SK-N-SH treated with all-trans-retinoic acid at 6 μM for 48 hours (cell line): ENCODE results near the gene ISLR.

Source experiments
- CREB5 ChIP-seq: fragments of 250-450 bp; sonication (Bioruptor Pico); IDR thresholded peaks from 2 replicates; pipeline ENCODE4 v1.5.1; 2020; ENCODE audit warnings: low read depth, mild to moderate bottlenecking, moderate library complexity
- CSRNP3 ChIP-seq: fragments of 250-450 bp; sonication (Bioruptor Pico); IDR thresholded peaks from 2 replicates; pipeline ENCODE4 v1.5.1; 2021; ENCODE audit warnings: mild to moderate bottlenecking, moderate library complexity
- GLIS3 ChIP-seq: fragments of 250-450 bp; sonication (Bioruptor Pico); IDR thresholded peaks from 2 replicates; pipeline ENCODE4 v1.5.0; 2020; ENCODE audit warnings: mild to moderate bottlenecking, moderate library complexity
- PATZ1 ChIP-seq: fragments of 250-450 bp; sonication (Bioruptor Pico); IDR thresholded peaks from 2 replicates; pipeline ENCODE4 v1.8.0; 2020; ENCODE audit warnings: mild to moderate bottlenecking, moderate library complexity, borderline replicate concordance
- POU6F1 ChIP-seq: fragments of 250-450 bp; sonication (Bioruptor Pico); IDR thresholded peaks from 2 replicates; pipeline ENCODE4 v1.8.0; 2021; ENCODE audit warnings: low read depth, mild to moderate bottlenecking, moderate library complexity, borderline replicate concordance
- ZFP3 ChIP-seq: fragments of 250-450 bp; sonication (Bioruptor Pico); IDR thresholded peaks from 2 replicates; pipeline ENCODE4 v1.5.0; 2020; ENCODE audit warnings: mild to moderate bottlenecking, moderate library complexity
- ZNF565 ChIP-seq: fragments of 450-650 bp; formaldehyde crosslinking; conservative IDR thresholded peaks from 2 replicates; pipeline ENCODE4 v1.5.0; 2020; ENCODE audit warnings: low read depth, mild to moderate bottlenecking, moderate library complexity

- TF ChIP-seq CREB5 (CRISPR knock-in tag) (no peak), PATZ1 (CRISPR knock-in tag) (no peak), ZNF565 (CRISPR knock-in tag) (no peak), CSRNP3 (0 out of 2 replicates have a peak, but pooled peaks have one; percentile 19), ZFP3 (no peak), POU6F1 (CRISPR knock-in tag) (no peak), GLIS3 (no peak)
Measured at GRCh38 chr15:74201710-74202420, 28.4 kb downstream of the ISLR start.
